HK-2 (cell line): ENCODE data around the gene SCN4B.
"Not testable (repeated sequence)": the region's sequence is repeated elsewhere in the genome, so short reads cannot be mapped to it uniquely, and the experiment has no call there.

Experiments used
- DNase-seq: peaks from one replicate; pipeline ENCODE4 v3.0.0-alpha.2; 2018; ENCODE audit not compliant: unreplicated experiment

The SCN4B gene, protein sequence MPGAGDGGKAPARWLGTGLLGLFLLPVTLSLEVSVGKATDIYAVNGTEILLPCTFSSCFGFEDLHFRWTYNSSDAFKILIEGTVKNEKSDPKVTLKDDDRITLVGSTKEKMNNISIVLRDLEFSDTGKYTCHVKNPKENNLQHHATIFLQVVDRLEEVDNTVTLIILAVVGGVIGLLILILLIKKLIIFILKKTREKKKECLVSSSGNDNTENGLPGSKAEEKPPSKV

GRCh38 chr11:118152552-118153471, at the start of gene SCN4B:
SCN4B (minus strand) TSS chr11:118152823; CDS start chr11:118152673, 150 bp downstream.
- peak; percentile 30 for DNase-seq

DNA sequence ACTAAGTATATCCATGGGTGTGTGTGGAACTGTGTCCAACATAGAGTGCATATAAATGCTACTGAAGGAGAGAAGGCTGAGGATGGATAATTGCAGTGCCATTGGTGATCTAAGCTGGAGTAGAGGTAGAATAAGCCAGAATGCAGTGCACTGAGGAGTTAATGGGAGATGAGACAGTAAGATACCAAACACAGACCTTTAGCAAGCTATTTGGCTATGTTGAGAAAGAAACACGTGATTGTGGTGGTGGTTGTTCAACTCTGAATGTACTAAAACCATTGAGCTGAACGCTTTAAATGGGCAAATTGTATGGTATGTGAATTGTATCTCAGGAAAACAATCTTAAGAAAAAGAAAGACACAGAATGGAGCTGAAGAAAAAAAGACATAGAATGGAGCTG, 49.3 kb upstream of the SCN4B start:
- DNase-seq, result no peak

DNA sequence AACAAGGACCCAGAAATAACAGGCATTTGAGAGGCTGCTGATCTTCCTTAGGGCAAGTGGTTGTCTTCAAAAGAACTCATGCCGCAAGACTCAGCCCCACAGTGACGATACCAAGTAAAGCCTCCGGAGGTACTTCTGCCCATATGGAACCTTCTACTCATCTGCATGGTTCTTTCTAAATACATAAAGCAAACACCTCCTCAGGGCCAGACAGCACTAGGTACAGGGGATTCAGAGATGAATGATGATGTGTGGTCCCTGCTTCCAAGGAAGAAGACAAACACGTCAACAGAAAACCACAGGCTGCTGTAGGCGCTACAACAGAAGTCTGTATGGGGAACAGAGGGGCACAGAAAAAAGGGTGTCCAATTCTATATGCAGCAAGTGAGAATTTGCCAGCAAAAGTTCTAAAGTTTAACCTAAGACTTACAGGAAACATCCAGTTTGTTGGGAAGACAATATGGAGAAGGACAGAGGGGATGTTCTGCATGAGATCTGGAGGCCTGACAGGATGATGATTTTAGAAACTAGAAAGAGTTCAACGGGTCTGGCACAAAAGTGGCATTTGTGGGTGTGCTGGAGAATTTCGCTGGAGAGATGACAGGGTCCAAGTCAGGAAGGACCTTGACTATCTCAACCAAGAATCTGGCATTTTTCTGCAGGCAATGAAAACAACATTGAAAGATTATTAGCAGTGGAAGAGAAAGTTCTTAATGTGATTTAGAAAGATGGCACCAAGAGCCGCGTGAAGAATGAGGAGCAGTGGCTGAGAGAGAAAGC, 48.5 kb upstream of the SCN4B start:
- no peak for DNase-seq

DNA sequence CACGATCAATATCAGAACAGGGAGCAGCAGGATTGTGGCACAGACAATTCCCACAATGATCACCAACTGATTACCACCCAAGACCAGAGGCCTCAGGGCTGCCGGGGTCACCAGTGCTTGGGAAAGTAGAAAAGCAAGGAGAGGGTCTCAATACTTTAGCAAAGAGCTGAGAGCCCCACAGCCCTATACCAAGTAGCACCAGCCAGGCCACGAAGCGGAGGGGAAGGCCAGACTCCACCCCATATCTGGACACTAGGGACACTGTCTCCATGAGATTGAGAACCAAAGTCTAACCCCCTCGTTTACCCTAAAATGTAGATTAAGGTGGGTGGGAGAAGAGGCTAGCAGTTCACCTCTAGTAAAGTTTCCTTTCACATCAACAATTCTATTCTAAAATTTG, 47.9 kb upstream of the SCN4B start:
- no peak for DNase-seq

GRCh38 chr11:118199135-118199534, 46.5 kb upstream of the SCN4B start:
- no peak for DNase-seq

DNA sequence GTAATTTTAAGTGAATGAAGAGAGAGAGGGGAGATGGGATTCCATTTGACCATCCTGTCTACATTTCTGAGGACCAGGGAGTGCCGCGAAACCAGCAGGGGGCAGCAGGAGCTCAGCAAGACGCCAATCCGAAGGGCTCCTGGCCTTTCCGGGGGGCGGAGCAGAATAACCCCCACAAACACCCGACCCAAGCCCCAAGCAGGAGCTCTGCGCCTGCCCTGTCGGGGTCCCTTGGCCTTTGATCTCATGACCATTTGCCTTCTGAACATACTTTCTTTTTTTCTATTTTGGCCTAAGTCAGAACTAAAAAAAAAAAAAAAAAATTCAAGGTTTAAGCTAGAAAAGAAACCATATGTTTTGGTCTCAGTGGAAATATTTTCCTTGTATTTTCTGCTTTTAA, 45.7 kb upstream of the SCN4B start:
- DNase-seq, result peak; percentile 55

GRCh38 chr11:118194835-118195627, 42.4 kb upstream of the SCN4B start:
- DNase-seq, result peak; percentile 60

DNA sequence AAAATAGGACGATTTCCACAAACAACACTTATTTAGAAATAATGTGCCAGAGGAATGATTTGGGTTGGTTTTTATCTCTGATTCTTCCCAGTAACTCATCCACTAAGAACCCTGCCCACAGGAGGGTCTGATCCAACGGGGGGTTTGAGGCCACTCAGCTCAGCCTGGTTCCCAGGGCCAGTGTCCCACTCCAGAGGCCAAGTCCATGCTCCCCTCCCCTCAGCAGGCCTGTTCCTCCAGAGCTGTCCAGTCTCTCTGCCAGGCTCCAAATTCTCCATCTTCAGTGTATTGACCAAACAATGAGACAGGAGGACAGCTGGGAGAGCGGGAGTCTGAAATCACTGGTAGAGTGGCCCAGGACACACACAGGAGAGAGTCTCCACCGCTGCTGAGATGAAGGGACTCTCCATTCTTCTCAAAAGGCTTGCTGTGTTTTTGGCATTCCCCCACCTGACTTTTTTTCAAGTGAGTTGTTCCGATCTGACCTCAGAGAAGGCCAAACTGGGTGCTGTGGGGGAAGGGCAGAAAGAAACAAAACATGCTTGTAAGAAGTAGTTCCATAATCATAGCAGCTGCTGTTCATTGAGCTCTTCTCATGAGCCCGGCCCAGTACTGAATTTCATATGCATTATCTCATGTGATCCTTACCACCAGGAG, 41.4 kb upstream of the SCN4B start:
- no peak for DNase-seq

GRCh38 chr11:118192817-118193216, 40.2 kb upstream of the SCN4B start:
- DNase-seq, result not testable (repeated sequence)

- DNase-seq, result not testable (repeated sequence)
Measured at GRCh38 chr11:118190942-118191506, 38.4 kb upstream of the SCN4B start.

GRCh38 chr11:118186346-118187107, 33.9 kb upstream of the SCN4B start:
- no peak for DNase-seq

DNA sequence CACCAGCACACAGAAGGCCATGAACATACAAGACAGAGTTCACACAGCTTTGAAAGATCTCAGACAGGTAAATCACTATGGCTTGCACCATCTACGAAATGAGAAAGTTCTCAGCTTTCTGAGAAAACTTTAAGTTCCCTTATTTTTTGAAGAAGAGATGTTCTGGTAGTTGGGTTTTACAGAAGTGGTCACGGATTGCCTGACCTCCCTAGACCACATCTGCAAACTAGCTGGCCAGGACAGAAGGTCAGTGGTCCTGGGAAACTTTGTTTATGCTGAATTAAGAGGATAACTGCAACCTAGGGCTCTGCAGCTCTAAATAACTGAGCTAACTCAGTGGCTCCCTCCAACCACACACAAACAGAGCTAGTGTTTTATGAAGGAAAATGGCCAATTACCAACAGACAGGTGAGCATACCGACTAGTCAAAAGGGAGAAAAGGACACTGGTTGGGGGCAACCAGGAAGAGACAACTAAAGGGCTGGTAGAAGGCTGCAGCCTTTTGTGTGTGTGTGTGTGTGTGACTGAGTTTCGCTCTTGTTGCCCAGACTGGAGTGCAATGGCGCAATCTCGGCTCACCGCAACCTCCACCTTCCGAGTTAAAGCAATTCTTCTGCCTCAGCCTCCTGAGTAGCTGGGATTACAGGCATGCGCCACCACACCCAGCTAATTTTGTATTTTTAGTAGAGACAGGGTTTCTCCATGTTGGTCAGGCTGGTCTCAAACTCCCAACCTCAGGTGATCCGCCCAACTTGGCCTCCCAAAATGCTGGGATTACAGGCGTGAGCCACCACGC, 32.4 kb upstream of the SCN4B start:
- DNase-seq, result no peak

- DNase-seq, result not testable (repeated sequence)
Measured at GRCh38 chr11:118183691-118184090, 31.1 kb upstream of the SCN4B start.

DNA sequence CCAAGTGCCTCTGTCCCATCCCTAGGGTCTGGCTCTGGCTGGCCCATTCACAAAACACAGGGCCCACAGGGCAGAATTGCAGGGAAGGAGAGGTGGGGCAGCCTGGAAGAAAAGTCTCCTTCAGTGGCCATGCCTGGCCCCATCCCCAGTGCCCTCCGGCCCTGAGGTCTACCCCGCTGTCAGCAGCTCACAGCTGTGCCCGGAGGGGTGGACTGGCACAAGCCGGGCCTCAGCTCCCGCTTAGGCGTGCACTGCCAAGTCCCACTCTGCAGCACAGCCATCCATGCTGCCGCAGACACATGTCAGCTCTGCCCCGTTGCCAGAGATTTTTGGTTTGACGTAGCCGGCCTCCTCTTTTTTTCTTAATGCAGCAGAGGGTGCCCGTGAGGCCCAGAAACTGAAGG, 27.7 kb upstream of the SCN4B start:
- DNase-seq, result no peak

GRCh38 chr11:118176778-118177134, 24.1 kb upstream of the SCN4B start:
- DNase-seq, result no peak

DNA sequence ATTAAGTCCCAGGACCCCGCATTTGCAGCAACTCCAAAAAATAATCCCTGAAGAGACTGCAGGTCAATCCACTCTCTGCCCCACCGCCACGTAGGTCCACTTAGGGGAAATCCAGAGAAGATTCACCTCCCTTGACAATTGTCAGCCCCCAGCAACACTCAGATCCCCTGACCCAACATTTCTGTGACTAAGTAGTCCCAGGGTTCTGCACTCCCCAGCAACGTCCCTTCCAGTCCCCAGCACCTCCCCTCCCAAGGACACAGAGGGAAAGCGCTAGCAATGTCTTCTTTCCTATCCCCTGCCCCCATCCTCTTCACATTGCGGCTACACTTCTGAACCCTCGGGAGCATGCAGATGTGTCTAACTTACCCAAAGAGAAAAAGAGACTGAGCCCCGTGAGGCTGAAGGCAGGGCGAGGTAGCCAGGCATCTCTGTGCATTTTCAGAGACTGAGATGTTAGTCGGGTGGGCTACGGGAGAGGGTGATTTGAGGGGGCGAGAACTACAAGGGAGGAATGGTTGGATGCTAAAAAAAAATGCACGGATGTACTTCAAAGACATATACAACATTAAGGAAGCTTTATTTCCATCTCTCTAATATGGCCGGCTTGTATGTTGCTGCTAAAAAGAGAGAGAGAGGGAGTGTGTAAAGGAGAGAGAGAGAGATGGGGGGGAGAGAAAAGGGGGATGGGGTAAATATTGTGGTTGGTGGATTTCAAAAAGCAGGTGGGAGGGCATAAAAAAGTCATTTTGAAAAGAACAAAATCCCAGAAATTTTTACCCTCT, 23.6 kb upstream of the SCN4B start, which contains the start of gene SCN2B:
SCN2B (minus strand) TSS at position 647 of the 785 bp plus-strand sequence; CDS start at position 439, 208 bp downstream.
- DNase-seq, result no peak

GRCh38 chr11:118175031-118175992, 22.7 kb upstream of the SCN4B start:
- no peak for DNase-seq
